Measurements from ENCODE around the gene SPI1.

Gene SPI1

GRCh38 chr11:47379317-47379716, 970 bp upstream of the SPI1 start:
- H3K27ac Mint-ChIP-seq, result no peak overlapping the region
- no peak overlapping the region for H3K4me3 Mint-ChIP-seq
- peaks cover 17% of the 10 kb centered on the region for H3K4me1 Mint-ChIP-seq (ENCODE audit: low read depth)
- H3K27me3 Mint-ChIP-seq, result no peaks in the 10 kb centered on the region
- no peaks in the 10 kb centered on the region for H3K36me3 Mint-ChIP-seq (ENCODE audit: low read depth)
- no peaks in the 10 kb centered on the region for H3K9me3 Mint-ChIP-seq

GRCh38 chr11:47378836-47379170, 456 bp upstream of the SPI1 start:
- no peak overlapping the region for H3K4me3 Mint-ChIP-seq
- no peaks in the 10 kb centered on the region for H3K9me3 Mint-ChIP-seq
- H3K4me1 Mint-ChIP-seq (ENCODE audit: low read depth), result peaks cover 22% of the 10 kb centered on the region
- H3K27ac Mint-ChIP-seq, result no peak overlapping the region
- no peaks in the 10 kb centered on the region for H3K36me3 Mint-ChIP-seq (ENCODE audit: low read depth)
- no peaks in the 10 kb centered on the region for H3K27me3 Mint-ChIP-seq

- H3K4me3 Mint-ChIP-seq, result peak overlapping the region; percentile 44
- H3K27ac Mint-ChIP-seq, result no peak overlapping the region
Measured at GRCh38 chr11:47377571-47378009, 757 bp downstream of the SPI1 start.

GRCh38 chr11:47376525-47377371, 1.6 kb downstream of the SPI1 start:
- H3K9me3 Mint-ChIP-seq, result no peaks in the 10 kb centered on the region
- peak overlapping the region; percentile 44 for H3K4me3 Mint-ChIP-seq
- no peaks in the 10 kb centered on the region for H3K27me3 Mint-ChIP-seq
- H3K27ac Mint-ChIP-seq, result no peak overlapping the region
- no peaks in the 10 kb centered on the region for H3K36me3 Mint-ChIP-seq (ENCODE audit: low read depth)
- H3K4me1 Mint-ChIP-seq (ENCODE audit: low read depth), result peaks cover 22% of the 10 kb centered on the region

More at GRCh38 chr11:47377571-47378009, 757 bp downstream of the SPI1 start:
- Mint-ChIP-seq H3K27me3 (no peaks in the 10 kb centered on the region), H3K9me3 (no peaks in the 10 kb centered on the region), H3K4me1 (ENCODE audit: low read depth) (peaks cover 22% of the 10 kb centered on the region), H3K36me3 (ENCODE audit: low read depth) (no peaks in the 10 kb centered on the region)

GRCh38 chr11:47376107-47376524, 2.2 kb downstream of the SPI1 start:
- H3K36me3 Mint-ChIP-seq (ENCODE audit: low read depth), result no peaks in the 10 kb centered on the region
- H3K27ac Mint-ChIP-seq, result no peak overlapping the region
- no peaks in the 10 kb centered on the region for H3K27me3 Mint-ChIP-seq
- H3K9me3 Mint-ChIP-seq, result no peaks in the 10 kb centered on the region
- peaks cover 22% of the 10 kb centered on the region for H3K4me1 Mint-ChIP-seq (ENCODE audit: low read depth)
- H3K4me3 Mint-ChIP-seq, result peak overlapping the region; percentile 44

- H3K4me3 Mint-ChIP-seq, result no peak overlapping the region
- H3K36me3 Mint-ChIP-seq (ENCODE audit: low read depth), result no peaks in the 10 kb centered on the region
- no peak overlapping the region for H3K27ac Mint-ChIP-seq
- no peaks in the 10 kb centered on the region for H3K9me3 Mint-ChIP-seq
- H3K27me3 Mint-ChIP-seq, result no peaks in the 10 kb centered on the region
- H3K4me1 Mint-ChIP-seq (ENCODE audit: low read depth), result peaks cover 26% of the 10 kb centered on the region
Measured at GRCh38 chr11:47375546-47376085, 2.7 kb downstream of the SPI1 start.

- Mint-ChIP-seq H3K36me3 (ENCODE audit: low read depth) (no peaks in the 10 kb centered on the region), H3K4me1 (ENCODE audit: low read depth) (peaks cover 29% of the 10 kb centered on the region), H3K9me3 (no peaks in the 10 kb centered on the region), H3K27ac (no peak overlapping the region), H3K27me3 (no peaks in the 10 kb centered on the region), H3K4me3 (peak overlapping the region; percentile 20)
Measured at GRCh38 chr11:47375020-47375419, 3.3 kb downstream of the SPI1 start.

- H3K27me3 Mint-ChIP-seq, result no peaks in the 10 kb centered on the region
- no peak overlapping the region for H3K27ac Mint-ChIP-seq
- no peaks in the 10 kb centered on the region for H3K9me3 Mint-ChIP-seq
- H3K36me3 Mint-ChIP-seq (ENCODE audit: low read depth), result no peaks in the 10 kb centered on the region
- peak overlapping the region; percentile 20 for H3K4me3 Mint-ChIP-seq
- peaks cover 33% of the 10 kb centered on the region for H3K4me1 Mint-ChIP-seq (ENCODE audit: low read depth)
Measured at GRCh38 chr11:47374720-47375019, 3.7 kb downstream of the SPI1 start.

GRCh38 chr11:47373876-47374719, 4.2 kb downstream of the SPI1 start:
- Mint-ChIP-seq H3K4me3 (no peak overlapping the region), H3K27me3 (no peaks in the 10 kb centered on the region), H3K4me1 (ENCODE audit: low read depth) (peaks cover 39% of the 10 kb centered on the region), H3K36me3 (ENCODE audit: low read depth) (no peaks in the 10 kb centered on the region), H3K27ac (no peak overlapping the region), H3K9me3 (no peaks in the 10 kb centered on the region)

- Mint-ChIP-seq H3K27me3 (no peaks in the 10 kb centered on the region), H3K27ac (no peak overlapping the region), H3K36me3 (ENCODE audit: low read depth) (peaks cover 4% of the 10 kb centered on the region), H3K9me3 (no peaks in the 10 kb centered on the region), H3K4me3 (no peak overlapping the region), H3K4me1 (ENCODE audit: low read depth) (peaks cover 44% of the 10 kb centered on the region)
Measured at GRCh38 chr11:47372422-47372821, 5.9 kb downstream of the SPI1 start.

GRCh38 chr11:47369676-47370075, 8.7 kb downstream of the SPI1 start:
- peaks cover 44% of the 10 kb centered on the region for H3K4me1 Mint-ChIP-seq (ENCODE audit: low read depth)
- H3K4me3 Mint-ChIP-seq, result peak overlapping the region; percentile 56
- H3K27ac Mint-ChIP-seq, result peak overlapping the region; percentile 93
- H3K36me3 Mint-ChIP-seq (ENCODE audit: low read depth), result peaks cover 8% of the 10 kb centered on the region
- H3K9me3 Mint-ChIP-seq, result no peaks in the 10 kb centered on the region
- no peaks in the 10 kb centered on the region for H3K27me3 Mint-ChIP-seq

- Mint-ChIP-seq H3K36me3 (ENCODE audit: low read depth) (peaks cover 8% of the 10 kb centered on the region), H3K27ac (peak overlapping the region; percentile 71), H3K9me3 (no peaks in the 10 kb centered on the region), H3K4me1 (ENCODE audit: low read depth) (peaks cover 43% of the 10 kb centered on the region), H3K4me3 (no peak overlapping the region), H3K27me3 (no peaks in the 10 kb centered on the region)
Measured at GRCh38 chr11:47366020-47366490, 12.3 kb downstream of the SPI1 start.

GRCh38 chr11:47361419-47361818, 16.9 kb downstream of the SPI1 start:
- no peaks in the 10 kb centered on the region for H3K27me3 Mint-ChIP-seq
- no peak overlapping the region for H3K4me3 Mint-ChIP-seq
- no peaks in the 10 kb centered on the region for H3K9me3 Mint-ChIP-seq
- peaks cover 31% of the 10 kb centered on the region for H3K4me1 Mint-ChIP-seq (ENCODE audit: low read depth)
- H3K27ac Mint-ChIP-seq, result peak overlapping the region; percentile 57
- H3K36me3 Mint-ChIP-seq (ENCODE audit: low read depth), result no peaks in the 10 kb centered on the region

- no peak overlapping the region for H3K27ac Mint-ChIP-seq
- no peaks in the 10 kb centered on the region for H3K9me3 Mint-ChIP-seq
- H3K36me3 Mint-ChIP-seq (ENCODE audit: low read depth), result no peaks in the 10 kb centered on the region
- H3K4me1 Mint-ChIP-seq (ENCODE audit: low read depth), result peaks cover 24% of the 10 kb centered on the region
- H3K27me3 Mint-ChIP-seq, result no peaks in the 10 kb centered on the region
- no peak overlapping the region for H3K4me3 Mint-ChIP-seq
Measured at GRCh38 chr11:47360341-47360740, 18.0 kb downstream of the SPI1 start.

- H3K4me3 Mint-ChIP-seq, result no peak overlapping the region
- no peaks in the 10 kb centered on the region for H3K27me3 Mint-ChIP-seq
- peak overlapping the region; percentile 51 for H3K27ac Mint-ChIP-seq
Measured at GRCh38 chr11:47359586-47359985, 18.8 kb downstream of the SPI1 start.

More at GRCh38 chr11:47359586-47359985, 18.8 kb downstream of the SPI1 start:
- no peaks in the 10 kb centered on the region for H3K9me3 Mint-ChIP-seq
- peaks cover 24% of the 10 kb centered on the region for H3K4me1 Mint-ChIP-seq (ENCODE audit: low read depth)
- no peaks in the 10 kb centered on the region for H3K36me3 Mint-ChIP-seq (ENCODE audit: low read depth)
